HL-60 (cell line): ENCODE data around the gene RAET1E.

ENCODE experiments used
- POLR2AphosphoS5 ChIP-seq: IDR thresholded peaks from 2 replicates; pipeline ENCODE4 v1.6.1; 2012; ENCODE audit warnings: low read depth
- TF ChIP-seq, protein P1 (sequence below): IDR thresholded peaks from one replicate; pipeline ENCODE4 v1.5.1; 2011; ENCODE audit warnings: low read length, control low read depth, inconsistent platforms; ENCODE audit not compliant: insufficient read depth
- TF ChIP-seq, protein P2 (sequence below): IDR thresholded peaks from 2 replicates; pipeline ENCODE4 v1.6.1; 2012; ENCODE audit warnings: low read depth; ENCODE audit not compliant: insufficient replicate concordance

DNA sequence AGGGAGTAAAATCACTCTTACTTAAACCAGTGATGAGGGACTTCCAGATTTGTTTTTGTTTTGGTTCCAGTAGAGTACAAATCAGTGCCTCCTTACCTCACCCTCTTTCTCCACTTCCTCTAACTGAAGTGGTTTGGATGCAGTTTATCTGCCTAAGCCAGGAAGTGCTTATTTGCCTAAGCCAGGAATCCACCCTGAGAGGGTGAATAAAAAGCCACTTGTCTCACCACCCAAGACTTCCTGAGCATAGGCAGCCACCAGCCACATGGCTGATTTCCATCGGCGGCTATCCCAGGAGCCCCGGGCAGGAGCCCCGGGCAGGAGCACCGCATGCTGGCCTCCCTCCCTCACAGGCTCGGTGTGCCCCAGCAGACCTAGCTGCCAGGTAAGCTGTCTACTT lies 45.7 kb downstream of the RAET1E start:
- TF ChIP-seq, protein P1, sequence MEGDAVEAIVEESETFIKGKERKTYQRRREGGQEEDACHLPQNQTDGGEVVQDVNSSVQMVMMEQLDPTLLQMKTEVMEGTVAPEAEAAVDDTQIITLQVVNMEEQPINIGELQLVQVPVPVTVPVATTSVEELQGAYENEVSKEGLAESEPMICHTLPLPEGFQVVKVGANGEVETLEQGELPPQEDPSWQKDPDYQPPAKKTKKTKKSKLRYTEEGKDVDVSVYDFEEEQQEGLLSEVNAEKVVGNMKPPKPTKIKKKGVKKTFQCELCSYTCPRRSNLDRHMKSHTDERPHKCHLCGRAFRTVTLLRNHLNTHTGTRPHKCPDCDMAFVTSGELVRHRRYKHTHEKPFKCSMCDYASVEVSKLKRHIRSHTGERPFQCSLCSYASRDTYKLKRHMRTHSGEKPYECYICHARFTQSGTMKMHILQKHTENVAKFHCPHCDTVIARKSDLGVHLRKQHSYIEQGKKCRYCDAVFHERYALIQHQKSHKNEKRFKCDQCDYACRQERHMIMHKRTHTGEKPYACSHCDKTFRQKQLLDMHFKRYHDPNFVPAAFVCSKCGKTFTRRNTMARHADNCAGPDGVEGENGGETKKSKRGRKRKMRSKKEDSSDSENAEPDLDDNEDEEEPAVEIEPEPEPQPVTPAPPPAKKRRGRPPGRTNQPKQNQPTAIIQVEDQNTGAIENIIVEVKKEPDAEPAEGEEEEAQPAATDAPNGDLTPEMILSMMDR, result no peak
- TF ChIP-seq POLR2AphosphoS5, result no peak
- TF ChIP-seq, protein P2, sequence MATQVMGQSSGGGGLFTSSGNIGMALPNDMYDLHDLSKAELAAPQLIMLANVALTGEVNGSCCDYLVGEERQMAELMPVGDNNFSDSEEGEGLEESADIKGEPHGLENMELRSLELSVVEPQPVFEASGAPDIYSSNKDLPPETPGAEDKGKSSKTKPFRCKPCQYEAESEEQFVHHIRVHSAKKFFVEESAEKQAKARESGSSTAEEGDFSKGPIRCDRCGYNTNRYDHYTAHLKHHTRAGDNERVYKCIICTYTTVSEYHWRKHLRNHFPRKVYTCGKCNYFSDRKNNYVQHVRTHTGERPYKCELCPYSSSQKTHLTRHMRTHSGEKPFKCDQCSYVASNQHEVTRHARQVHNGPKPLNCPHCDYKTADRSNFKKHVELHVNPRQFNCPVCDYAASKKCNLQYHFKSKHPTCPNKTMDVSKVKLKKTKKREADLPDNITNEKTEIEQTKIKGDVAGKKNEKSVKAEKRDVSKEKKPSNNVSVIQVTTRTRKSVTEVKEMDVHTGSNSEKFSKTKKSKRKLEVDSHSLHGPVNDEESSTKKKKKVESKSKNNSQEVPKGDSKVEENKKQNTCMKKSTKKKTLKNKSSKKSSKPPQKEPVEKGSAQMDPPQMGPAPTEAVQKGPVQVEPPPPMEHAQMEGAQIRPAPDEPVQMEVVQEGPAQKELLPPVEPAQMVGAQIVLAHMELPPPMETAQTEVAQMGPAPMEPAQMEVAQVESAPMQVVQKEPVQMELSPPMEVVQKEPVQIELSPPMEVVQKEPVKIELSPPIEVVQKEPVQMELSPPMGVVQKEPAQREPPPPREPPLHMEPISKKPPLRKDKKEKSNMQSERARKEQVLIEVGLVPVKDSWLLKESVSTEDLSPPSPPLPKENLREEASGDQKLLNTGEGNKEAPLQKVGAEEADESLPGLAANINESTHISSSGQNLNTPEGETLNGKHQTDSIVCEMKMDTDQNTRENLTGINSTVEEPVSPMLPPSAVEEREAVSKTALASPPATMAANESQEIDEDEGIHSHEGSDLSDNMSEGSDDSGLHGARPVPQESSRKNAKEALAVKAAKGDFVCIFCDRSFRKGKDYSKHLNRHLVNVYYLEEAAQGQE, result no peak
